Adrenal gland (tissue), 19 donors: ENCODE data around the gene WNT5A. TPM values are rescaled to one million over a fixed set of nuclear protein-coding genes. Genes with fewer than 3 reads are reported as not detected.
A peak's percentile ranks its signal among the peaks of the same experiment; 100 is the strongest.

ENCODE experiments used
- DNase-seq, 7 donors: peaks; one replicate each; pipeline ENCODE4 v3.0.0-alpha.2; 2019 to 2020
- H3K27ac ChIP-seq, 5 donors: fragments of 200-600 bp; sonication (generic) in 4 of 5; 1 replicate in 3 of 5; 2 replicates in 2 of 5; pipeline versions ENCODE4 v1.5.1 to v1.8.0; 2016 to 2020; ENCODE audit warnings: mild to moderate bottlenecking in 1 of 5
- H3K27me3 ChIP-seq: fragments of 200-600 bp; 2 replicates; pipeline ENCODE4 v1.8.0; 2021
- H3K36me3 ChIP-seq, 2 donors: fragments of 200-600 bp; replicated peaks in 1 of 2; 1 replicate in 1 of 2; 2 replicates in 1 of 2; pipeline versions ENCODE4 v1.5.1 to v1.8.0; 2018 to 2022
- H3K4me1 ChIP-seq, 2 donors: fragments of 200-600 bp; replicated peaks in 1 of 2; 1 replicate in 1 of 2; 2 replicates in 1 of 2; pipeline versions ENCODE4 v1.5.1 to v1.8.0; 2018 to 2021
- H3K4me3 ChIP-seq, 4 donors: fragments of 200-600 bp; sonication (generic) in 3 of 4; one replicate each; pipeline ENCODE4 v1.5.1; 2016 to 2018
- H3K9me3 ChIP-seq, 3 donors: fragments of 200-600 bp; sonication (generic) in 1 of 3; replicated peaks in 1 of 3; 1 replicate in 2 of 3; 2 replicates in 1 of 3; pipeline versions ENCODE4 v1.5.1 to v1.8.0; 2016 to 2021
- POLR2A ChIP-seq, 2 donors: fragments of 450-650 bp; IDR thresholded peaks; one replicate each; pipeline ENCODE4 v1.6.1; 2017; ENCODE audit warnings: antibody characterized with exemption in 2 of 2, mild to moderate bottlenecking in 2 of 2, moderate library complexity in 1 of 2
- WGBS, 4 donors: extraction: QIAGEN DNeasy Blood & Tissue Kit in 2 of 4; methylation state at CpG; one replicate each; pipeline versions ENCODE4 v1.1.5 to v1.1.7; 2013 to 2017; 5-methylcytosine and 5-hydroxymethylcytosine counted together
- intact Hi-C, 2 donors: fragments of 100-400 bp; cut with DNase I; formaldehyde crosslinking; loops; one replicate each; pipeline versions ENCODE4 v1.14.1 to v1.15.0; 2022 to 2023
- long read RNA-seq, 10 donors: library from polyadenylated mRNA in 3 of 10; unstranded in 2 of 10; stranded (forward) in 1 of 10; transcript quantifications; one replicate each; pipeline ENCODE4 v2.0.0 and lab custom pipeline, GENCODE V29; 2021 to 2026
- polyA plus RNA-seq, 3 donors: library from polyadenylated mRNA; stranded (reverse); fragments of 200-250 nt in 2 of 3; fragments of 350-450 nt in 1 of 3; fragmentation: Illumina TruSeq in 1 of 3; extraction: RNeasy Lipid Tissue Mini Kit (QIAGEN cat#74804) in 1 of 3; gene quantifications; one replicate each; pipeline ENCODE4 v1.2.3, GENCODE V29; 2013 to 2014
- total RNA-seq, 9 donors: library from RNA; depleted of rRNA in 4 of 9; stranded (reverse); fragments of >200 nt in 4 of 9; fragments of 120-200 nt in 1 of 9; fragmentation: NEBNext Ultra II Directional in 1 of 9; extraction: Animal tissue kit (Norgen Biotek cat#: 25700) in 1 of 9; gene quantifications; one replicate each; pipeline versions ENCODE4 v1.1.0 to v1.2.4, GENCODE V29; 2013 to 2023
- TF ChIP-seq, protein P1 (sequence below), 6 experiments: fragments of 450-650 bp in 4 of 6; fragments of 200-600 bp in 2 of 6; sonication (generic) in 1 of 6; IDR thresholded peaks; 1 replicate in 5 of 6; 2 replicates in 1 of 6; pipeline versions ENCODE4 v1.5.1 to v1.8.0; 2016 to 2021; ENCODE audit warnings: antibody characterized with exemption in 6 of 6, mild to moderate bottlenecking in 2 of 6, moderate library complexity in 1 of 6
- donor health status: healthy with polysubstance abuse.
- donor health status: Bipolar disorder and iron deficiency.
- donor health status: DM: yes; HTN: yes; CAD: no.
- donor health status: DM: no; HTN: no; CAD: no.
- donor health status: DM: no; HTN: no; CAD: no.
- donor health status: DM: yes; HTN: yes; CAD: no.

Gene WNT5A
- total RNA-seq (10 to 100 TPM in 2 of 9 donors, 1 to 10 TPM in 7; 1.4 to 16.2 (median 6.8) TPM), polyA plus RNA-seq (1 to 10 TPM in 1 of 3 donors, under 1 TPM in 2; 0.54 to 1.6 (median 0.64) TPM)
- long read RNA-seq, donor 1 = 0 reads
- long read RNA-seq, donor 2 = 0 reads
- long read RNA-seq, donor 3 = 0 reads
- long read RNA-seq, donor 4 = 0 reads
- long read RNA-seq, donor 5, full-length matches to known transcripts = 4 of 6 reads
- long read RNA-seq, donor 5, partial matches to known transcripts = 0 of 6 reads
- long read RNA-seq, donor 5, other reads (novel, unspliced or antisense) = 2 of 6 reads
- long read RNA-seq, donor 6 = 0 reads
- long read RNA-seq, donor 7 = 0 reads
- long read RNA-seq, donor 8 = 0 reads
- long read RNA-seq, donor 9 = 0 reads
- long read RNA-seq, donor 10, full-length matches to known transcripts = 1 of 1 reads
- long read RNA-seq, donor 10, partial matches to known transcripts = 0 of 1 reads
- long read RNA-seq, donor 10, other reads (novel, unspliced or antisense) = 0 of 1 reads

DNA sequence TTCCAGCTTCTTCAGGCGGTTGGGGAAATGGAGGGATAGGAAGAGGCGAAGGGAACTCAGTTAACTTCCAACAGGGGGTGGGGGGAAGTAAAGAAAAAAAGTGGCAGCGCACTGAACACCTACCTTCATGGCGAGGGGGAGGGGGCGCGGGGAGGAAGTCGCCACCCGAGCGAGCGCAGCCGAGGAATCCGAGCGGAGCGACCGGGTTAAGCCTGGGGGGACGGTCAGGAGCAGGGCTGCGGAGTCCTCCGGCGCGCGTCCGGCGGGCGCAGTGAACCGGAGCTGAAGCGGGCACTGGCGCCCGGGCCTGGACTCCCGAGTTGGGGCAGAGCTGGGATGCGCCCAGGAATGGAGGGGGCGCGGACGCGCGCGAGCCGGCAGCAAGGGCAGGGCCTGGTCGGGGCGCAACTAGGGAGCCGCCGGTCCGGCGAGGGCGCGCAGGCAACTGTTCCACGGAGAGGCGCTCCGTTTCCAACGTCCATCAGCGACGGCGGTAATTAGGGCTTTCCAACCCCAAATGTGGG, at the start of gene WNT5A:
Gene WNT5A, minus strand, starts transcription at position 450 of the 524 bp plus-strand sequence. Its CDS starts 321 bp downstream, at position 129.
- DNase-seq = no peak
- H3K4me3 ChIP-seq = peak within 1 kb of the TSS in 3 of 4 donors; percentile 33 to 84 (median 33)
- peak within 1 kb of the TSS in 2 of 5 donors; percentile 8 to 59 for H3K27ac ChIP-seq
- WGBS, 4 donors = 0 to 3% (median 1%) methylated on average over 37 to 52 of the region's 52 CpGs
- intact Hi-C loops = loop anchor here (5.0 kb wide), 2 partner anchors 555 to 765 kb away; no protein-coding TSS in a partner anchor
- peaks cover 57% of the 10 kb centered on the region for H3K27me3 ChIP-seq
- H3K4me1 ChIP-seq = peaks cover 0 to 31% of the 10 kb centered on the region in 2 donors
- no peaks in the 10 kb centered on the region for H3K9me3 ChIP-seq
- no peaks in the 10 kb centered on the region for H3K36me3 ChIP-seq
- TF ChIP-seq POLR2A (IDR thresholded peaks at IDR 0.05) = no peak
- TF ChIP-seq, protein P1, sequence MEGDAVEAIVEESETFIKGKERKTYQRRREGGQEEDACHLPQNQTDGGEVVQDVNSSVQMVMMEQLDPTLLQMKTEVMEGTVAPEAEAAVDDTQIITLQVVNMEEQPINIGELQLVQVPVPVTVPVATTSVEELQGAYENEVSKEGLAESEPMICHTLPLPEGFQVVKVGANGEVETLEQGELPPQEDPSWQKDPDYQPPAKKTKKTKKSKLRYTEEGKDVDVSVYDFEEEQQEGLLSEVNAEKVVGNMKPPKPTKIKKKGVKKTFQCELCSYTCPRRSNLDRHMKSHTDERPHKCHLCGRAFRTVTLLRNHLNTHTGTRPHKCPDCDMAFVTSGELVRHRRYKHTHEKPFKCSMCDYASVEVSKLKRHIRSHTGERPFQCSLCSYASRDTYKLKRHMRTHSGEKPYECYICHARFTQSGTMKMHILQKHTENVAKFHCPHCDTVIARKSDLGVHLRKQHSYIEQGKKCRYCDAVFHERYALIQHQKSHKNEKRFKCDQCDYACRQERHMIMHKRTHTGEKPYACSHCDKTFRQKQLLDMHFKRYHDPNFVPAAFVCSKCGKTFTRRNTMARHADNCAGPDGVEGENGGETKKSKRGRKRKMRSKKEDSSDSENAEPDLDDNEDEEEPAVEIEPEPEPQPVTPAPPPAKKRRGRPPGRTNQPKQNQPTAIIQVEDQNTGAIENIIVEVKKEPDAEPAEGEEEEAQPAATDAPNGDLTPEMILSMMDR (IDR thresholded peaks at IDR 0.05) = no peak

DNA sequence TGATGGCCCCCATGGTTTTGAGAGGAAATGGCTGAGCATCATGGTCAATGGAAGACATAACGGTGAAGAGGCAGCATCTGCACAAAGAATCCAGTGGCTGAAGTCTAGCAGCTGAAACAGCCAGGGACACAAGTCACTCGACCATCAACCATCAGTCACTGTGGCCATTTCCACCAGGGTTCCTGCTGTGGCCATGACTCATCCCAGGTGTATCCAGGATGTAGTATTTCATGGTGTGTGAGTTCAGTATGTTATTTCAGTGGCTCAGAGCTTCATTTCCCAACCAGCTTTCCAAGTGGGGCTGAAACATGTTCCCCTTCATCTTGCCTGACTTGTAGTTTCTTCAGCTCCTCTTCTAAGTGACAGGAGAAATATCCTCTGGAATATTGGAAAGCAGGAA, 47.8 kb upstream of the WNT5A start:
- Histone ChIP-seq H3K36me3 (no peaks in the 10 kb centered on the region), H3K9me3 (no peaks in the 10 kb centered on the region), H3K27me3 (no peaks in the 10 kb centered on the region), H3K4me1 (no peaks in the 10 kb centered on the region), H3K4me3 (no peak overlapping the region), H3K27ac (no peak overlapping the region)
- TF ChIP-seq POLR2A (IDR thresholded peaks at IDR 0.05) = no peak
- TF ChIP-seq, protein P1 (IDR thresholded peaks at IDR 0.05) = no peak
- intact Hi-C loops = no loop called here
- 68 to 83% (median 77%) methylated on average over 2 of the region's 2 CpGs for WGBS, 4 donors
- DNase-seq = no peak

DNA sequence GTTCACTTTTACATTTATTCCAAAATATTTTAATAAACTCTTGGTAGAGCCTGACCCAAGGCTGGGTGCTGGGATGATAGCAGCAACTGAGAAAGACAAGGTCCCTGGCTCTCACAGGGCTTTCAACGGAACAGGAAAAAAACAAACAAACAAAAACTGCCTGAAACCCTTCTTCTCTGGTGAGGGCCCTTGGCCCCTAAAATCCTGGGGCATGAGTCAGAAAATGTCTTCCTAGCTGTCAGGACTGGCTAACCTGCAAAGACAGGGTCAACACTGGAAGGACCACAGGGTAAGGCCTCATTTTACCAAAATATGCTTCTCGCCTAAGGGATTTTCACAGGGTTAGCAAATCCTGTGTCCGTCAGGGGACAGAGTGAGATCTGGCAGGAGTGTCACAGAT, 45.7 kb upstream of the WNT5A start:
- Histone ChIP-seq H3K9me3 (no peaks in the 10 kb centered on the region), H3K27ac (no peak overlapping the region), H3K4me3 (no peak overlapping the region), H3K4me1 (no peaks in the 10 kb centered on the region), H3K36me3 (no peaks in the 10 kb centered on the region), H3K27me3 (no peaks in the 10 kb centered on the region)
- 85 to 91% (median 89%) methylated on average over 3 of the region's 3 CpGs for WGBS, 4 donors
- TF ChIP-seq, protein P1 (IDR thresholded peaks at IDR 0.05) = no peak
- TF ChIP-seq POLR2A (IDR thresholded peaks at IDR 0.05) = no peak
- intact Hi-C loops = no loop called here
- DNase-seq = no peak

DNA sequence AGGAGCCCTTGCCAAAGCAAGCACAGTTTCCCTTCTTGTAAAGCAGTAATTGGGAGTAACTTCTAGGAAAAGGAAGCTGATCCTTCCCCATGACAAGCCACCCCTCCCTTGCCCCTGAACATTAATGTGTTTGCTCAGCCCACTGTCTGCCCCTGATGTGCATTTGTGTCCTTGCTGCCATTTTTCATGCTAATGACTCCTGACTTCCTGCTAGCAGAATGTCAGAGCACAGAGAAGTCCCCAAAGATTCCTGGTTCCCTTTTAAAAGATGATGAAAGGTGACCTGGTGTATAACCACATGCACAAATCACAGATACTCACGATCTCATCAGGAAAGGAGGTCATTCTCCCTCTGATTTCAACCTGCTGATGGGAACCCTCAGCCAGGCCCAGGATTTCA, 44.2 kb upstream of the WNT5A start:
- intact Hi-C loops = no loop called here
- peak in 1 of 7 donors; percentile 4 for DNase-seq
- Histone ChIP-seq H3K9me3 (no peaks in the 10 kb centered on the region), H3K4me3 (no peak overlapping the region), H3K36me3 (no peaks in the 10 kb centered on the region), H3K27me3 (no peaks in the 10 kb centered on the region), H3K4me1 (no peaks in the 10 kb centered on the region), H3K27ac (no peak overlapping the region)
- TF ChIP-seq, protein P1 (IDR thresholded peaks at IDR 0.05) = no peak
- TF ChIP-seq POLR2A (IDR thresholded peaks at IDR 0.05) = no peak
- 35 to 61% (median 47%) methylated on average over 1 of the region's 1 CpG for WGBS, 4 donors
